SKM-1 (cell line): ENCODE measurements around the gene GIGYF2.
"Not testable (repeated sequence)": the region's sequence is repeated elsewhere in the genome, so short reads cannot be mapped to it uniquely, and the experiment has no call there.

Source experiments
- DNase-seq: peaks from one replicate; lab custom pipeline; 2025; ENCODE audit not compliant: unreplicated experiment; lab: John Stamatoyannopoulos, UW

The GIGYF2 gene

GRCh38 chr2:232689152-232689910, 7.8 kb upstream of the GIGYF2 start:
- no peak for DNase-seq

- not testable (repeated sequence) for DNase-seq
These were observed 6.0 kb upstream of the GIGYF2 start for GRCh38 chr2:232691117-232691516.

GRCh38 chr2:232693344-232693743, 3.8 kb upstream of the GIGYF2 start:
- no peak for DNase-seq

- no peak for DNase-seq
These were observed 497 bp upstream of the GIGYF2 start for GRCh38 chr2:232696609-232697058.

GRCh38 chr2:232697807-232698110, 628 bp downstream of the GIGYF2 start:
- DNase-seq, result no peak

GRCh38 chr2:232698556-232699091, 1.5 kb downstream of the GIGYF2 start:
- DNase-seq, result no peak

- DNase-seq, result no peak
These were observed 2.0 kb downstream of the GIGYF2 start for GRCh38 chr2:232699110-232699509.

- DNase-seq, result no peak
These were observed 3.0 kb downstream of the GIGYF2 start for GRCh38 chr2:232700154-232700553.

GRCh38 chr2:232707076-232707475, 9.9 kb downstream of the GIGYF2 start:
- no peak for DNase-seq

GRCh38 chr2:232713505-232713904, 16.4 kb downstream of the GIGYF2 start:
- DNase-seq, result no peak

GRCh38 chr2:232714969-232715368, 17.8 kb downstream of the GIGYF2 start:
- no peak for DNase-seq

GRCh38 chr2:232720056-232720455, 22.9 kb downstream of the GIGYF2 start:
- not testable (repeated sequence) for DNase-seq

GRCh38 chr2:232721261-232721660, 24.1 kb downstream of the GIGYF2 start:
- DNase-seq, result no peak

GRCh38 chr2:232721882-232722281, 24.8 kb downstream of the GIGYF2 start:
- DNase-seq, result no peak

GRCh38 chr2:232723027-232723426, 25.9 kb downstream of the GIGYF2 start:
- no peak for DNase-seq

- no peak for DNase-seq
These were observed 31.7 kb downstream of the GIGYF2 start for GRCh38 chr2:232728785-232729184.

GRCh38 chr2:232731470-232731869, 34.3 kb downstream of the GIGYF2 start:
- DNase-seq, result no peak

GRCh38 chr2:232741294-232741693, 44.2 kb downstream of the GIGYF2 start:
- DNase-seq, result no peak

- DNase-seq, result no peak
These were observed 44.8 kb downstream of the GIGYF2 start for GRCh38 chr2:232741972-232742371.

GRCh38 chr2:232744963-232745362, 47.8 kb downstream of the GIGYF2 start:
- no peak for DNase-seq

- DNase-seq, result no peak
These were observed 50.9 kb downstream of the GIGYF2 start for GRCh38 chr2:232748038-232748437.

- no peak for DNase-seq
These were observed 52.2 kb downstream of the GIGYF2 start for GRCh38 chr2:232749331-232749730.

- no peak for DNase-seq
These were observed 53.1 kb downstream of the GIGYF2 start for GRCh38 chr2:232750135-232750671.
